Effector memory CD4-positive, alpha-beta T cell (primary cell): ENCODE measurements around the gene WDFY1.
"Not testable (repeated sequence)": the region's sequence is repeated elsewhere in the genome, so short reads cannot be mapped to it uniquely, and the experiment has no call there.

Experiments used
- DNase-seq, 3 donors: peaks; one replicate each; pipeline ENCODE4 v3.0.0-alpha.2; 2020
- H3K27ac ChIP-seq: 2 replicates; pipeline ENCODE4 v1.7.0; 2013; ENCODE audit warnings: mild to moderate bottlenecking, low read length, moderate library complexity; ENCODE audit not compliant: insufficient read depth, poor library complexity, severe bottlenecking
- H3K27me3 ChIP-seq: replicated peaks from 2 replicates; pipeline ENCODE4 v1.7.0; 2013; ENCODE audit warnings: mild to moderate bottlenecking, low read length; ENCODE audit not compliant: insufficient read depth, control insufficient read depth, poor library complexity, severe bottlenecking
- H3K36me3 ChIP-seq: 2 replicates; pipeline ENCODE4 v1.7.0; 2013; ENCODE audit warnings: mild to moderate bottlenecking, low read length, moderate library complexity; ENCODE audit not compliant: control insufficient read depth, insufficient read depth
- H3K4me1 ChIP-seq: 2 replicates; pipeline ENCODE4 v1.7.0; 2013; ENCODE audit warnings: low read length, mild to moderate bottlenecking; ENCODE audit not compliant: control insufficient read depth, insufficient read depth, poor library complexity, severe bottlenecking
- H3K4me3 ChIP-seq: 2 replicates; pipeline ENCODE4 v1.7.0; 2013; ENCODE audit warnings: low read length, low read depth, mild to moderate bottlenecking; ENCODE audit not compliant: insufficient read depth, poor library complexity, severe bottlenecking
- H3K9me3 ChIP-seq: 2 replicates; pipeline ENCODE4 v1.7.0; 2013; ENCODE audit warnings: mild to moderate bottlenecking, low read length, moderate library complexity; ENCODE audit not compliant: control insufficient read depth

WDFY1 gene

GRCh38 chr2:223944166-223944702, 901 bp downstream of the WDFY1 start:
- Histone ChIP-seq H3K4me3 (peak overlapping the region; percentile 99), H3K9me3 (no peaks in the 10 kb centered on the region), H3K27ac (peak overlapping the region; percentile 61), H3K4me1 (peaks cover 11% of the 10 kb centered on the region), H3K36me3 (no peaks in the 10 kb centered on the region), H3K27me3 (no peaks in the 10 kb centered on the region)
- peak in 1 of 3 donors; percentile 12 for DNase-seq

GRCh38 chr2:223943561-223944008, 1.6 kb downstream of the WDFY1 start:
- peaks cover 11% of the 10 kb centered on the region for H3K4me1 ChIP-seq

GRCh38 chr2:223943135-223943534, 2.0 kb downstream of the WDFY1 start:
- H3K9me3 ChIP-seq: no peaks in the 10 kb centered on the region
- no peak overlapping the region for H3K27ac ChIP-seq
- peaks cover 11% of the 10 kb centered on the region for H3K4me1 ChIP-seq
- H3K36me3 ChIP-seq: no peaks in the 10 kb centered on the region
- DNase-seq: no peak
- H3K27me3 ChIP-seq: no peaks in the 10 kb centered on the region
- H3K4me3 ChIP-seq: no peak overlapping the region

More at GRCh38 chr2:223943561-223944008, 1.6 kb downstream of the WDFY1 start:
- H3K27ac ChIP-seq: no peak overlapping the region
- H3K9me3 ChIP-seq: no peaks in the 10 kb centered on the region
- no peak for DNase-seq
- no peaks in the 10 kb centered on the region for H3K36me3 ChIP-seq
- H3K27me3 ChIP-seq: no peaks in the 10 kb centered on the region
- H3K4me3 ChIP-seq: peak overlapping the region; percentile 99

GRCh38 chr2:223941579-223942277, 3.4 kb downstream of the WDFY1 start:
- no peak for DNase-seq
- Histone ChIP-seq H3K9me3 (no peaks in the 10 kb centered on the region), H3K4me1 (peaks cover 14% of the 10 kb centered on the region), H3K4me3 (no peak overlapping the region), H3K27ac (no peak overlapping the region), H3K36me3 (no peaks in the 10 kb centered on the region), H3K27me3 (no peaks in the 10 kb centered on the region)

GRCh38 chr2:223939438-223939837, 5.7 kb downstream of the WDFY1 start:
- not testable (repeated sequence) for H3K36me3 ChIP-seq, H3K4me3 ChIP-seq, H3K9me3 ChIP-seq, DNase-seq, H3K27ac ChIP-seq, H3K27me3 ChIP-seq
- H3K4me1 ChIP-seq: peaks cover 10% of the 10 kb centered on the region

GRCh38 chr2:223937535-223937934, 7.6 kb downstream of the WDFY1 start:
- no peaks in the 10 kb centered on the region for H3K36me3 ChIP-seq
- no peak overlapping the region for H3K27ac ChIP-seq
- no peak overlapping the region for H3K4me3 ChIP-seq
- peaks cover 4% of the 10 kb centered on the region for H3K4me1 ChIP-seq
- no peak for DNase-seq
- no peaks in the 10 kb centered on the region for H3K27me3 ChIP-seq
- H3K9me3 ChIP-seq: no peaks in the 10 kb centered on the region

- Histone ChIP-seq H3K27ac (no peak overlapping the region), H3K4me1 (peaks cover 4% of the 10 kb centered on the region), H3K36me3 (no peaks in the 10 kb centered on the region), H3K27me3 (no peaks in the 10 kb centered on the region), H3K9me3 (no peaks in the 10 kb centered on the region), H3K4me3 (no peak overlapping the region)
- no peak for DNase-seq
These were observed 8.2 kb downstream of the WDFY1 start for GRCh38 chr2:223936862-223937326.

GRCh38 chr2:223935459-223936125, 9.5 kb downstream of the WDFY1 start:
- no peak overlapping the region for H3K4me3 ChIP-seq
- H3K27ac ChIP-seq: no peak overlapping the region
- peaks cover 6% of the 10 kb centered on the region for H3K4me1 ChIP-seq
- no peak for DNase-seq
- no peaks in the 10 kb centered on the region for H3K9me3 ChIP-seq
- no peaks in the 10 kb centered on the region for H3K27me3 ChIP-seq
- H3K36me3 ChIP-seq: no peaks in the 10 kb centered on the region

GRCh38 chr2:223934870-223935269, 10.3 kb downstream of the WDFY1 start:
- no peak for DNase-seq
- H3K4me1 ChIP-seq: peaks cover 13% of the 10 kb centered on the region
- no peaks in the 10 kb centered on the region for H3K36me3 ChIP-seq
- H3K4me3 ChIP-seq: no peak overlapping the region
- no peak overlapping the region for H3K27ac ChIP-seq
- H3K9me3 ChIP-seq: no peaks in the 10 kb centered on the region
- no peaks in the 10 kb centered on the region for H3K27me3 ChIP-seq
